ENCODE results near the gene L3MBTL3. TPM values are rescaled to one million over a fixed set of nuclear protein-coding genes. Genes with fewer than 3 reads are reported as not detected.

The L3MBTL3 gene
- total RNA-seq, 1 experiment from 2014 or later, result 31.5 TPM

- Histone ChIP-seq H3K4me2 (ENCODE audit: low read length) (no peak overlapping the region), H3K4me3 (replicated peaks in 1 of 2; ENCODE audit: low read depth in 1 of 2, low read length in 2 of 2) (no peak overlapping the region), H3K9me3 (ENCODE audit: control insufficient read depth in 1 of 2, insufficient read depth in 1 of 2, low read depth in 1 of 2, low read length in 2 of 2) (no peaks in the 10 kb centered on the region), H3K27ac (ENCODE audit: low read depth, low read length) (no peak overlapping the region), H3K36me3 (ENCODE audit: control insufficient read depth in 1 of 2, insufficient read depth in 2 of 2, low read length in 2 of 2) (peaks cover 0 to 6% of the 10 kb centered on the region in 2 experiments; a peak in 1 of 4 replicates), H3K9me2 (ENCODE audit: insufficient read depth) (no peaks in the 10 kb centered on the region), H3K4me1 (ENCODE audit: control insufficient read depth in 1 of 2, insufficient read depth in 2 of 2, low read length in 2 of 2) (no peaks in the 10 kb centered on the region), H4K20me1 (ENCODE audit: insufficient read depth) (no peaks in the 10 kb centered on the region), H2AFZ (ENCODE audit: low read depth, low read length, poor library complexity, severe bottlenecking) (no peak overlapping the region), H3K9ac (ENCODE audit: low read length) (no peak overlapping the region), H3K79me2 (ENCODE audit: insufficient read depth, low read length) (no peaks in the 10 kb centered on the region), H3K27me3 (ENCODE audit: insufficient read depth, low read length) (no peaks in the 10 kb centered on the region)
- RAD21 ChIA-PET (ENCODE audit: low non-redundant PET in 1 of 2, low total read pairs in 2 of 2, uncharacterized antibody in 2 of 2, unreplicated experiment in 2 of 2), result no interaction called here
- TF ChIP-seq ZFX (IDR thresholded peaks at IDR 0.05) (no peak), EGR1 (IDR thresholded peaks at IDR 0.05; ENCODE audit: low read depth) (no peak), FOSL1 (IDR thresholded peaks at IDR 0.05; ENCODE audit: low read depth) (no peak), MAX (IDR thresholded peaks at IDR 0.05) (no peak), TCF7L2 (IDR thresholded peaks at IDR 0.05; ENCODE audit: borderline replicate concordance, extremely low read depth, insufficient read depth, insufficient read length) (no peak), ATF3 (IDR thresholded peaks at IDR 0.05) (no peak), POLR2A (IDR thresholded peaks at IDR 0.05; ENCODE audit: borderline replicate concordance, extremely low read depth, insufficient read depth, insufficient read length) (no peak), YY1 (IDR thresholded peaks at IDR 0.05; ENCODE audit: extremely low read depth, insufficient replicate concordance, low read depth, low read length) (no peak), ZNF274 (IDR thresholded peaks at IDR 0.05; ENCODE audit: low read depth, low read length) (no peak), RAD21 (IDR thresholded peaks at IDR 0.05; ENCODE audit: low read depth) (no peak), SP1 (IDR thresholded peaks at IDR 0.05; ENCODE audit: low read depth) (no peak), CEBPB (IDR thresholded peaks at IDR 0.05; ENCODE audit: low read depth) (no peak), JUND (IDR thresholded peaks at IDR 0.05) (no peak), POLR2AphosphoS5 (IDR thresholded peaks at IDR 0.05; ENCODE audit: low read depth, low read length) (no peak), EZH2 (IDR thresholded peaks at IDR 0.05) (no peak), REST (IDR thresholded peaks at IDR 0.05; ENCODE audit: low read depth) (no peak), SIN3A (IDR thresholded peaks at IDR 0.05; ENCODE audit: low read depth) (no peak), ELF1 (IDR thresholded peaks at IDR 0.05; ENCODE audit: borderline replicate concordance, low read depth) (no peak), EZH2phosphoT487 (IDR thresholded peaks at IDR 0.05; ENCODE audit: borderline replicate concordance) (no peak), SRF (IDR thresholded peaks at IDR 0.05; ENCODE audit: low read depth) (no peak)
- BruUV-seq (replicated peaks), result no TSS peak
- no peak for ATAC-seq
- intact Hi-C loops (cut with micrococcal nuclease), result no loop called here
- CTCF ChIA-PET, result no interaction called here
- no peak for DNase-seq (ENCODE audit: low read depth, low spot score)
- POLR2A ChIA-PET, result no interaction called here
Observed at GRCh38 chr6:130129762-130130246, 111.4 kb downstream of the L3MBTL3 start.

Data from HCT116 (cell line).